A673 (cell line): Measurements from ENCODE around the gene RNF183. TPM values are rescaled to one million over a fixed set of nuclear protein-coding genes. Genes with fewer than 3 reads are reported as not detected.

Experiments used
- BruUV-seq: library from RNA; stranded (reverse); fragments of 400-500 nt; replicated peaks from 2 replicates; lab custom pipeline; 2021; lab: Mats Ljungman, UMichigan
- CTCF ChIA-PET: fragments of 300-600 bp; sonication (Branson Sonifier 250); formaldehyde crosslinking; loops from one replicate; lab custom pipeline; 2022; ENCODE audit warnings: antibody characterized with exemption; lab: Charles Lee
- POLR2A ChIA-PET: fragments of 300-600 bp; sonication (Branson Sonifier 250); formaldehyde crosslinking; loops from one replicate; lab custom pipeline; 2022; ENCODE audit warnings: antibody characterized with exemption; ENCODE audit not compliant: low non-redundant PET; lab: Charles Lee
- DNase-seq: peaks from one replicate; pipeline ENCODE4 v3.0.0-alpha.2; 2015; ENCODE audit warnings: low spot score
- H3K27ac ChIP-seq: fragments of 200-600 bp; sonication (generic); 2 replicates; pipeline ENCODE4 v1.5.1; 2016; ENCODE audit warnings: mixed run types, low read depth, mild to moderate bottlenecking, mixed read lengths, antibody characterized with exemption, low read length; ENCODE audit not compliant: poor library complexity, severe bottlenecking
- H3K27me3 ChIP-seq: fragments of 200-600 bp; sonication (generic); replicated peaks from 2 replicates; pipeline ENCODE4 v1.6.1; 2017; ENCODE audit warnings: mixed run types, low read depth, mild to moderate bottlenecking, mixed read lengths, antibody characterized with exemption, low read length; ENCODE audit not compliant: insufficient read depth, poor library complexity
- H3K36me3 ChIP-seq: fragments of 200-600 bp; sonication (generic); 2 replicates; pipeline ENCODE4 v1.6.1; 2016; ENCODE audit warnings: mixed run types, mild to moderate bottlenecking, mixed read lengths, antibody characterized with exemption, low read length; ENCODE audit not compliant: insufficient read depth, poor library complexity, severe bottlenecking
- H3K4me1 ChIP-seq: fragments of 200-600 bp; sonication (generic); 2 replicates; pipeline ENCODE4 v1.6.1; 2017; ENCODE audit warnings: mixed run types, mild to moderate bottlenecking, mixed read lengths, antibody characterized with exemption, low read length; ENCODE audit not compliant: insufficient read depth, poor library complexity, severe bottlenecking
- H3K4me3 ChIP-seq: fragments of 200-600 bp; sonication (generic); 2 replicates; pipeline ENCODE4 v1.5.1; 2016; ENCODE audit warnings: low read depth, mixed run types, mild to moderate bottlenecking, mixed read lengths, low read length; ENCODE audit not compliant: poor library complexity, severe bottlenecking
- H3K9me3 ChIP-seq: fragments of 200-600 bp; sonication (generic); 2 replicates; pipeline ENCODE4 v1.6.1; 2016; ENCODE audit warnings: mixed run types, low read depth, mild to moderate bottlenecking, mixed read lengths, antibody characterized with exemption, low read length; ENCODE audit not compliant: poor library complexity, severe bottlenecking
- CTCF ChIP-seq: fragments of 300-800, 200-600 bp; sonication (generic); conservative IDR thresholded peaks from 2 replicates; pipeline ENCODE4 v1.5.1; 2017; ENCODE audit warnings: low read depth, mild to moderate bottlenecking, antibody characterized with exemption, low read length, moderate library complexity, mixed read lengths
- EZH2 ChIP-seq: fragments of 200-600 bp; sonication (generic); IDR thresholded peaks from 2 replicates; pipeline ENCODE4 v1.6.1; 2017; ENCODE audit warnings: borderline replicate concordance, low read depth, mild to moderate bottlenecking, mixed read lengths, antibody characterized with exemption, low read length; ENCODE audit not compliant: poor library complexity, severe bottlenecking
- intact Hi-C: fragments of 100-400 bp; cut with micrococcal nuclease; formaldehyde crosslinking; loops from one replicate; pipeline ENCODE4 v1.10.0; 2022; ENCODE audit not compliant: unreplicated experiment
- total RNA-seq: library from RNA; stranded (reverse); gene quantifications from 2 replicates; pipeline ENCODE4 v1.2.3, GENCODE V29; 2021

RNF183 gene
- total RNA-seq, 1 experiment from 2014 or later = not detected

DNA sequence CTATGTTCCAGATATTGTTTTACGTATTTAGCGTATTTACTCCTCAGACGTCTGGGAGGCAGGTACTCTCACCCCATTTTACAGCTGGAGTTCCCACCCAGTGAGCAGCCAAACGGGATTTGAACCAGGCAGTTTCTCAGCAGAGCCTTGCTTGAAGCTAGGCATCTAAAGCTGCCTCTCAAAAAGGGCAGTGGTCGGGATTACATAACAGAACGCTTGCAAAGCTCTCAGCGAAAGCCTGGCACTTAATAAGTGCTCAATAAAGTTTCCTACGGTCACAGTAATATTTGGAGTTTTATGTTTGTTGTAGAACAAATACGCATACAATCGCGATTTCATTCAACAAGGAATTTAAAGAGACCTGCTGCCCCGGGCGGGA, 45.9 kb upstream of the RNF183 start:
- TF ChIP-seq CTCF (no peak), EZH2 (no peak)
- intact Hi-C loops = no loop called here
- no peaks in the 10 kb centered on the region for H3K9me3 ChIP-seq
- no peak overlapping the region for H3K27ac ChIP-seq
- H3K4me1 ChIP-seq = peaks cover under 1% of the 10 kb centered on the region
- peak overlapping the region; percentile 43 for H3K4me3 ChIP-seq
- H3K27me3 ChIP-seq = peaks cover 42% of the 10 kb centered on the region
- ChIA-PET POLR2A (no interaction called here), CTCF (no interaction called here)
- BruUV-seq = no TSS peak
- no peak for DNase-seq
- H3K36me3 ChIP-seq = no peaks in the 10 kb centered on the region

DNA sequence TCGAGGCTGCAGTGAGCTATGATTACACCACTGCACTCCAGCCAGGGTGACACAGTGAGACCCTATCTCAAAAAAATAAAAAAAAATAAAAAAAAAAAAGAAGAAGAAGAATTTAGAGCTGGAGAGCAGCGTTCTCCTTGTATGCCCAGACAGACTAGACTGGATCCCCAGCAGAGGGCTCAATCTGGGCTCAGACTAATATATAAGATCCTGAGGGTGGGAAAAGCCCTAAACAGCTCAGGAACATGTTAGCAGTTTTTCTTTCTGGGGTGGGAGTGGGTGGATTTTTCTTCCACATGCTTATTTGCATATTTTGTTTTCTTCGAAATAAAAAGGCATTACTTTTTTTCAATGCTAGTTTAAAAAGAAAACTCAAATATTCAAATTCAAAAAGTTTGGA, 45.3 kb upstream of the RNF183 start:
- BruUV-seq = no TSS peak
- DNase-seq = no peak
- H3K27ac ChIP-seq = no peak overlapping the region
- CTCF ChIA-PET = no interaction called here
- peaks cover 42% of the 10 kb centered on the region for H3K27me3 ChIP-seq
- POLR2A ChIA-PET = no interaction called here
- no peaks in the 10 kb centered on the region for H3K9me3 ChIP-seq
- intact Hi-C loops = no loop called here
- H3K36me3 ChIP-seq = no peaks in the 10 kb centered on the region
- TF ChIP-seq EZH2 = no peak
- no peak overlapping the region for H3K4me3 ChIP-seq
- peaks cover 7% of the 10 kb centered on the region for H3K4me1 ChIP-seq

DNA sequence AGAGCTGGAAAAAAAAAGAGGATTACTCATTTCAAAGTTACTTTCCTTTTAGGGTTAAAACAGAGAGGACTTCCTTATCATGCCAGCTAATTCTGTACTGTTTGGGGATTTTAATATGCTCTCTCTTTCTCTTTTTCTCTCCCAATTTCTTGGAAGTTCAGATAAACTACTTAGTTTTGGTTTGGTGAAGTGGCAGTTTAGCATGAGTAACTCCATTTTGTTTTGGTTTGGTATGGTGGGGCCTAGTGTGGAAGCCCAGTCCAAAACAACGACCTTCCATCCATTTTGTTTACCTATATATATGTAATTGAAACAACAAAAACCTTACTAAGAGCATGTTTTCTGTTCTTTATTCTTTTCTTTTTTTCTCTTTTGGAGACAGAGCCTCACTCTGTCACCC, 42.5 kb upstream of the RNF183 start:
- Histone ChIP-seq H3K9me3 (no peaks in the 10 kb centered on the region), H3K27me3 (peaks cover 24% of the 10 kb centered on the region), H3K27ac (no peak overlapping the region), H3K4me1 (peaks cover 7% of the 10 kb centered on the region), H3K36me3 (no peaks in the 10 kb centered on the region), H3K4me3 (no peak overlapping the region)
- no peak for TF ChIP-seq CTCF
- TF ChIP-seq EZH2 = no peak
- intact Hi-C loops = no loop called here
- ChIA-PET POLR2A (interaction anchor here (0.6 kb wide), 1 partner anchor 12 kb away, joined by 4 read pairs; no protein-coding TSS in a partner anchor), CTCF (no interaction called here)
- no TSS peak for BruUV-seq
- no peak for DNase-seq

DNA sequence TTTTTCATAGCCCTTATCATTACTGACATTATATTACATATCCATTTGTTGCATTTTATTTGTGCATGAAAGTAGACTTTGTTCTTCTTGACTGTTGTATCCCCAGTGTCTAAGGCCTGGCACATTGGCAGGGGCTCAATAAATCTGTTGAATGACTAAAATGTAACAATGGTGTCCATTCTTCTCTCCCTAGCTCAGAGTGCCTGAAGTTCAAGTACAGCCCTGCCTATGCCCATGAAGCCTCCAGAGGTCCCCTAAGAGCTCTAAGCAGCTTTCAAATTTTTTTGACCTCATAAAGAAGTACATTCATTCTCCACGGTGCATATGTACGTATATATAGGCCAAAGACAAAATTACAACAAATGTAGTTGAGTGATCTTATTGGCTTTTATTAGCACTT, 42.0 kb upstream of the RNF183 start:
- CTCF ChIA-PET = no interaction called here
- intact Hi-C loops = no loop called here
- peaks cover 19% of the 10 kb centered on the region for H3K27me3 ChIP-seq

More for the DNA sequence above, 42.0 kb upstream of the RNF183 start:
- no peak overlapping the region for H3K27ac ChIP-seq
- no TSS peak for BruUV-seq
- no peak for TF ChIP-seq EZH2
- TF ChIP-seq CTCF = no peak
- H3K4me1 ChIP-seq = peaks cover 7% of the 10 kb centered on the region
- DNase-seq = no peak
- POLR2A ChIA-PET = interaction anchor here (0.6 kb wide), 1 partner anchor 13 kb away, joined by 4 read pairs; no protein-coding TSS in a partner anchor
- H3K36me3 ChIP-seq = no peaks in the 10 kb centered on the region
- no peak overlapping the region for H3K4me3 ChIP-seq
- no peaks in the 10 kb centered on the region for H3K9me3 ChIP-seq
